ENCODE measurements around the gene CAPN11. TPM values are rescaled to one million over a fixed set of nuclear protein-coding genes. Genes with fewer than 3 reads are reported as not detected.
"Not testable (repeated sequence)": the region's sequence is repeated elsewhere in the genome, so short reads cannot be mapped to it uniquely, and the experiment has no call there.

The CAPN11 gene
- total and polyA plus RNA-seq, 4 donors: 0.08 to 0.19 (median 0.09) TPM; not detected in 1

DNA sequence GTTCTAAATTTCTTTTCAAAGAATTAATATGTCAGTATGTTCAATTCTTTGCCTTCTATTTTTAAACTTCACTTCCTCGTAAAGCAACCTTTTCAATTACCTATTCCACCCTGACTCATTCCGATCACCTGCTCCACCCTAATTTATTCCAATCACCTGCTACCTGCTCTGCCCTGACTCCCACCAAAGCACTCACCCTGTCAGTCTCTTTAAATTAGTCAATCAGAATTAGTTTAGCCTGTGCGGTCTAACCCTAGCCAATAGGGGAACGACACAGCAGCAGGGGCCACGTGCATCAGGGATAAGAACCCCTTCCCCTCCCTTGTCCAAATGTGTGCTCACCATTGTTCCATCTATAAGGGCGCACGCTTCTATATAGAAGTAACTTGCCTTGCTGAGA, 26.7 kb downstream of the CAPN11 start:
- 85% methylated on average over 7 of the region's 7 CpGs for WGBS
- H3K36me3 ChIP-seq (ENCODE audit: control insufficient read depth in 4 of 4, insufficient read depth in 3 of 4, low read depth in 1 of 4, low read length in 3 of 4); DNase-seq (ENCODE audit: low spot score); H3K4me1 ChIP-seq (ENCODE audit: control insufficient read depth in 4 of 4, insufficient read depth in 4 of 4, low read length in 3 of 4); H3K27me3 ChIP-seq (ENCODE audit: control insufficient read depth in 4 of 4, insufficient read depth in 4 of 4, low read length in 3 of 4); H3K4me3 ChIP-seq (ENCODE audit: low read depth in 1 of 3, low read length in 3 of 3); H3K27ac ChIP-seq (ENCODE audit: low read depth in 1 of 2, low read length in 2 of 2); H3K9ac ChIP-seq (ENCODE audit: low read depth in 1 of 2, low read length in 2 of 2); H3K9me3 ChIP-seq (ENCODE audit: control insufficient read depth in 4 of 4, low read length in 3 of 4): not testable (repeated sequence)

DNA sequence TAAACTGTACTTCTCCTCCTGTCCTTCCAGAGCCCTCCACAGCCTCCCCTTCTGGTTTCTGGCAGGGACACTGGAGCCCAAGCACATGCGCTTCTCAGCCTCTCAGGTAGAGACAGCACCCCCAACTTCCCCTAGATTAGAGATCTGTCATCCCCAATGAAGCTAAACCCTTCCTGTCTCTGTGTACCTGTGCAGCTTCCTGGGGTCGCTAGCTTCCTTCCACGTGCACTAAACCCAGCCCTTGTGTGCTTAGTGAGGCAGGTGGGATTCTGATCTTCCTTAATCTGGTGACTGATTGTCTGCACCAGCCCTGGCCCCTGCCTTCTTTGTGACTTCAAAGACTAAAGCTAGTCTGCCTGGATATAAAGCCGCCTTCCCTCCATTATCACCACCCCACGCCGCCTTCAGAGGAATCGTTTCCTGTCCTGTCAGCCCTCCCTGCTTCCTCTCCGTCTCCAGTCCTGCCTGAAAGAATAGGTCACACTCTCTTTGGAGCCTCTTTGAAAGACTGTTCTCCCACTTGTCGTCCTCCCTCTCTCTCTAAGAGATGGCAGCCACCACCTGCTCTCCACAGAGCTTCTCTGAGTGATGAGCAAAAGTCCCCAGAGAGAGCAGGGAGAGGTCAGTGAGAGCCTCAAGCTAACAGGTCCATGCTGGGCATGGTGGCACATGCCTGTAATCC, 27.5 kb downstream of the CAPN11 start:
- H3K9ac ChIP-seq (ENCODE audit: low read depth in 1 of 2, low read length in 2 of 2): no peak overlapping the region

More for the DNA sequence above, 27.5 kb downstream of the CAPN11 start:
- no peaks in the 10 kb centered on the region for H3K9me3 ChIP-seq (ENCODE audit: control insufficient read depth in 4 of 4, low read length in 3 of 4)
- TF ChIP-seq RXRA (IDR thresholded peaks at IDR 0.05) (no peak), EGR1 (IDR thresholded peaks at IDR 0.05; ENCODE audit: low read depth in 2 of 2) (no peak), YY1 (IDR thresholded peaks at IDR 0.05) (no peak), NR2F2 (IDR thresholded peaks at IDR 0.05) (no peak), JUND (IDR thresholded peaks at IDR 0.05) (no peak), RAD21 (IDR thresholded peaks at IDR 0.05) (no peak), GABPA (IDR thresholded peaks at IDR 0.05 in 1 of 2, conservative IDR thresholded peaks at IDR 0.05 in 1 of 2) (no peak), FOXA2 (IDR thresholded peaks at IDR 0.05) (no peak), TAF1 (conservative IDR thresholded peaks at IDR 0.05) (no peak), HNF4A (conservative IDR thresholded peaks at IDR 0.05) (no peak), FOXA1 (IDR thresholded peaks at IDR 0.05) (no peak), HNF4G (IDR thresholded peaks at IDR 0.05) (no peak), SP1 (IDR thresholded peaks at IDR 0.05) (no peak)
- TF ChIP-seq, protein P1, sequence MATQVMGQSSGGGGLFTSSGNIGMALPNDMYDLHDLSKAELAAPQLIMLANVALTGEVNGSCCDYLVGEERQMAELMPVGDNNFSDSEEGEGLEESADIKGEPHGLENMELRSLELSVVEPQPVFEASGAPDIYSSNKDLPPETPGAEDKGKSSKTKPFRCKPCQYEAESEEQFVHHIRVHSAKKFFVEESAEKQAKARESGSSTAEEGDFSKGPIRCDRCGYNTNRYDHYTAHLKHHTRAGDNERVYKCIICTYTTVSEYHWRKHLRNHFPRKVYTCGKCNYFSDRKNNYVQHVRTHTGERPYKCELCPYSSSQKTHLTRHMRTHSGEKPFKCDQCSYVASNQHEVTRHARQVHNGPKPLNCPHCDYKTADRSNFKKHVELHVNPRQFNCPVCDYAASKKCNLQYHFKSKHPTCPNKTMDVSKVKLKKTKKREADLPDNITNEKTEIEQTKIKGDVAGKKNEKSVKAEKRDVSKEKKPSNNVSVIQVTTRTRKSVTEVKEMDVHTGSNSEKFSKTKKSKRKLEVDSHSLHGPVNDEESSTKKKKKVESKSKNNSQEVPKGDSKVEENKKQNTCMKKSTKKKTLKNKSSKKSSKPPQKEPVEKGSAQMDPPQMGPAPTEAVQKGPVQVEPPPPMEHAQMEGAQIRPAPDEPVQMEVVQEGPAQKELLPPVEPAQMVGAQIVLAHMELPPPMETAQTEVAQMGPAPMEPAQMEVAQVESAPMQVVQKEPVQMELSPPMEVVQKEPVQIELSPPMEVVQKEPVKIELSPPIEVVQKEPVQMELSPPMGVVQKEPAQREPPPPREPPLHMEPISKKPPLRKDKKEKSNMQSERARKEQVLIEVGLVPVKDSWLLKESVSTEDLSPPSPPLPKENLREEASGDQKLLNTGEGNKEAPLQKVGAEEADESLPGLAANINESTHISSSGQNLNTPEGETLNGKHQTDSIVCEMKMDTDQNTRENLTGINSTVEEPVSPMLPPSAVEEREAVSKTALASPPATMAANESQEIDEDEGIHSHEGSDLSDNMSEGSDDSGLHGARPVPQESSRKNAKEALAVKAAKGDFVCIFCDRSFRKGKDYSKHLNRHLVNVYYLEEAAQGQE (IDR thresholded peaks at IDR 0.05): no peak
- TF ChIP-seq, protein P2, sequence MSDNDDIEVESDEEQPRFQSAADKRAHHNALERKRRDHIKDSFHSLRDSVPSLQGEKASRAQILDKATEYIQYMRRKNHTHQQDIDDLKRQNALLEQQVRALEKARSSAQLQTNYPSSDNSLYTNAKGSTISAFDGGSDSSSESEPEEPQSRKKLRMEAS (IDR thresholded peaks at IDR 0.05): no peak
- TF ChIP-seq, protein P3, sequence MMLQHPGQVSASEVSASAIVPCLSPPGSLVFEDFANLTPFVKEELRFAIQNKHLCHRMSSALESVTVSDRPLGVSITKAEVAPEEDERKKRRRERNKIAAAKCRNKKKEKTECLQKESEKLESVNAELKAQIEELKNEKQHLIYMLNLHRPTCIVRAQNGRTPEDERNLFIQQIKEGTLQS (IDR thresholded peaks at IDR 0.05): no peak
- TF ChIP-seq, protein P4, sequence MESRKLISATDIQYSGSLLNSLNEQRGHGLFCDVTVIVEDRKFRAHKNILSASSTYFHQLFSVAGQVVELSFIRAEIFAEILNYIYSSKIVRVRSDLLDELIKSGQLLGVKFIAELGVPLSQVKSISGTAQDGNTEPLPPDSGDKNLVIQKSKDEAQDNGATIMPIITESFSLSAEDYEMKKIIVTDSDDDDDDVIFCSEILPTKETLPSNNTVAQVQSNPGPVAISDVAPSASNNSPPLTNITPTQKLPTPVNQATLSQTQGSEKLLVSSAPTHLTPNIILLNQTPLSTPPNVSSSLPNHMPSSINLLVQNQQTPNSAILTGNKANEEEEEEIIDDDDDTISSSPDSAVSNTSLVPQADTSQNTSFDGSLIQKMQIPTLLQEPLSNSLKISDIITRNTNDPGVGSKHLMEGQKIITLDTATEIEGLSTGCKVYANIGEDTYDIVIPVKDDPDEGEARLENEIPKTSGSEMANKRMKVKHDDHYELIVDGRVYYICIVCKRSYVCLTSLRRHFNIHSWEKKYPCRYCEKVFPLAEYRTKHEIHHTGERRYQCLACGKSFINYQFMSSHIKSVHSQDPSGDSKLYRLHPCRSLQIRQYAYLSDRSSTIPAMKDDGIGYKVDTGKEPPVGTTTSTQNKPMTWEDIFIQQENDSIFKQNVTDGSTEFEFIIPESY (IDR thresholded peaks at IDR 0.05): no peak
- TF ChIP-seq, protein P5, sequence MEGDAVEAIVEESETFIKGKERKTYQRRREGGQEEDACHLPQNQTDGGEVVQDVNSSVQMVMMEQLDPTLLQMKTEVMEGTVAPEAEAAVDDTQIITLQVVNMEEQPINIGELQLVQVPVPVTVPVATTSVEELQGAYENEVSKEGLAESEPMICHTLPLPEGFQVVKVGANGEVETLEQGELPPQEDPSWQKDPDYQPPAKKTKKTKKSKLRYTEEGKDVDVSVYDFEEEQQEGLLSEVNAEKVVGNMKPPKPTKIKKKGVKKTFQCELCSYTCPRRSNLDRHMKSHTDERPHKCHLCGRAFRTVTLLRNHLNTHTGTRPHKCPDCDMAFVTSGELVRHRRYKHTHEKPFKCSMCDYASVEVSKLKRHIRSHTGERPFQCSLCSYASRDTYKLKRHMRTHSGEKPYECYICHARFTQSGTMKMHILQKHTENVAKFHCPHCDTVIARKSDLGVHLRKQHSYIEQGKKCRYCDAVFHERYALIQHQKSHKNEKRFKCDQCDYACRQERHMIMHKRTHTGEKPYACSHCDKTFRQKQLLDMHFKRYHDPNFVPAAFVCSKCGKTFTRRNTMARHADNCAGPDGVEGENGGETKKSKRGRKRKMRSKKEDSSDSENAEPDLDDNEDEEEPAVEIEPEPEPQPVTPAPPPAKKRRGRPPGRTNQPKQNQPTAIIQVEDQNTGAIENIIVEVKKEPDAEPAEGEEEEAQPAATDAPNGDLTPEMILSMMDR (IDR thresholded peaks at IDR 0.05; ENCODE audit: low read depth, low read length, missing input control): no peak
- no peak overlapping the region for H3K27ac ChIP-seq (ENCODE audit: low read depth in 1 of 2, low read length in 2 of 2)
- H3K36me3 ChIP-seq (ENCODE audit: control insufficient read depth in 4 of 4, insufficient read depth in 3 of 4, low read depth in 1 of 4, low read length in 3 of 4): no peaks in the 10 kb centered on the region
- no peaks in the 10 kb centered on the region for H3K27me3 ChIP-seq (ENCODE audit: control insufficient read depth in 4 of 4, insufficient read depth in 4 of 4, low read length in 3 of 4)
- no peak overlapping the region for H3K4me3 ChIP-seq (ENCODE audit: low read depth in 1 of 3, low read length in 3 of 3)
- 70% methylated on average over 9 of the region's 9 CpGs for WGBS
- DNase-seq (ENCODE audit: low spot score): no peak
- H3K4me1 ChIP-seq (ENCODE audit: control insufficient read depth in 4 of 4, insufficient read depth in 4 of 4, low read length in 3 of 4): no peaks in the 10 kb centered on the region

All from liver (tissue), 9 donors.